ENCODE data around the gene ABL2.
A peak's percentile ranks its signal among the peaks of the same experiment; 100 is the strongest.
"Not testable (repeated sequence)": the region's sequence is repeated elsewhere in the genome, so short reads cannot be mapped to it uniquely, and the experiment has no call there.

The ABL2 gene

DNA sequence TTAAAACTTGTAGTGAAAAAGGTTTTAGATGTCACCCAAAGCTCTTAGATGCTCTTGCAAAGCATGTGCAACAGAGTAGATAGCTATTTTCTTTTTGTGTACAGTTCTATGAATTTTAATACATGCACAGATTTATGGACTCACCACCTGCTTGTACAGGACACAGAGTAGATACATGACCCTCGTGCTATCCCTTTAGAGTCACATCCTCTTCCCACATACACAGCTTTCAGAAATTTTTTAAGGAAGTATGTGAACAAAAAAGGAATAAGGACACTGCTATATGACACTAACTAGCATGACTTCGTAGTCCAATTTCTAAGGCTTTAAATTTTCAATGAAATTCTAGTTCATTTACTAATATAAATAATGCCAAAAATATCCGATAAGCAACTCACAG lies 60.9 kb downstream of the ABL2 start:
- no peak for DNase-seq

GRCh38 chr1:179167955-179168354 lies 61.5 kb downstream of the ABL2 start:
- DNase-seq = no peak

- DNase-seq = no peak
These were observed 62.1 kb downstream of the ABL2 start for GRCh38 chr1:179167418-179167777.

DNA sequence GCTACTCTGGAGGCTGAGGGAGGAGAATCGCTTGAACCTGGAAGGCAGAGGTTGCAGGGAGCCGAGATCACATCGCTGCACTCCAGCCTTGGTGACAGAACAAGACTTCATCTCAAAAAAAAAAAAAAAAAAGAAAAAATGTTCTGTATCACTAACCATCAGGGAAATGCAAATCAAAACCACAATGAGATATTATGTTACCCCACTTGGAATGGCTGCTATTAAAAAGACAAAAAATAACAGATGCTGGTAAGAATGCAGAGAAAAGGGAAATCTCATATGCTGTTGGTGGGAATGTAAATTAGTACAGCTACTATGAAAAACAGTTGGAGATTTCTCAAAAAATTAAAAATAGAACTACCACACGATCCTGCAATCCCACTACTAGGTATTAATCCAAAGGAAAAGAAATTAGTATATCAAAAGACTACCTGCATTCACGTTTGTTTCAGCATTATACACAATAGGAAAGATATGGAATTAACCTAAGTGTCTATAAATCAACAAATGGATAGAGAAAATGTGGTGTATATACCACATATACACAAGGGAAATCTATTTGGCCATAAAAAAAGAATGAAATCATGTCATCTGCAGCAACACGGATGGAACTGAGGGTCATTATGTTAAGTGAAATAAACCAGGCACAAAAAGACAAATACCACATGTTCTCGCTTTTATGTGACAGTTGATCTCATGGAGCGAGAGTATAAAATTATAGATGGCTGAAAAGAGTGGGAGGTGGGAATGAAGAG lies 62.6 kb downstream of the ABL2 start:
- DNase-seq = no peak

- no peak for DNase-seq
These were observed 65.0 kb downstream of the ABL2 start for GRCh38 chr1:179164494-179164893.

DNA sequence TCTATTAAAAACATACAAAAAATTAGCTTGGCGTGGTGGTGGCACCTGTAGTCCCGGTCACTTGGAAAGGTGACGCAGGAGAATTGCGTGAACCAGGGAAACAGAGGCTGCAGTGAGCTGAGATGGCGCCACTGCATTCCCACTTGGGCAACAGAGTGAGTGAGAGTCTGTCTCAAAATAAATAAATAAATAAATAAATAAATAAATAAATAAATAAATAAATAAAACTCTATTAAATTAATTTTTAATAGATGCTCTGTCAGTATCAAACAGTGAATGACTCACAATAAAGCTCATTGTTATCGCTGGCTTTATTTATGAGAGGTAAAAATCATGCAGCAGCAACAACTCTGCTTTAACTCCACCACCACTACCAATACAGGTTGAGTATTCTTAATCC lies 72.8 kb downstream of the ABL2 start:
- DNase-seq = no peak

- no peak for DNase-seq
These were observed 73.5 kb downstream of the ABL2 start for GRCh38 chr1:179156026-179156425.

- no peak for DNase-seq
These were observed 73.9 kb downstream of the ABL2 start for GRCh38 chr1:179155615-179156014.

DNA sequence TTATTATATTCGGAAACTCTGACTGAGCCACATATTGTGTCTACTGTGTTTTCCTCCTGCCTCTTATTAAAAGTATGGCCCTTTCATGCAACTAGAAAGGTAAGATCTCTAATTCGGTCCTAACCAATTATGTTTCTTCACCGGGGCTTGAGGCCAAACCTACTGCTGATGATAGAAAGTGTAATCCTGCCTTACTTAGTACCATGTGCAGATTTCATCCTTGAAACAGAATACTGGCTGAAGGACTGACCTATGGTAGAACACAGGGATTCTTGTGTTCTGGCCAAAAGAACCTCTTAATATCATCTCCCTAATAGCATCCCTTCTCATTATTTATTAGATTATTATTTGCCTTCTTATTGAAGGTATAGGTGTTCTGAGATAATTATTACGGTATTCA lies 75.0 kb downstream of the ABL2 start:
- no peak for DNase-seq

DNA sequence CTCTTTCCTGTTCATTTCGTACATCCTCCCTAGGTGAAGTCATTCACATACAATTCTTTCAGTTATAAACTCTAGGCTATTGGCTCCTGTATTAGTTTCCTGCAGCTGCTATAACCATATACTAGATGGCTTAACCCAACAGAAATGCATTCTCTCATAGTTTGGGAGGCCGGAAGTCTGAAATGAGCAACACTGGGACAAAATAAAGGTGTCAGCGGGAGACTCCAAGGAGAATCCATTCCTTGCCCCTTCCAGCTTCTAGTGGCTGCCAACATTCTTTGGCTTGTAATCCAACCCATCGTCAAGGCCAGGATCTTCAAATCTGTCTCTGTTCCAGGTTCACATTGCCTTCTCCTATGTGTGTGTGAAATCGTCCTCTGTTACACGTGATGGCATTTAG lies 76.3 kb downstream of the ABL2 start:
- no peak for DNase-seq

DNA sequence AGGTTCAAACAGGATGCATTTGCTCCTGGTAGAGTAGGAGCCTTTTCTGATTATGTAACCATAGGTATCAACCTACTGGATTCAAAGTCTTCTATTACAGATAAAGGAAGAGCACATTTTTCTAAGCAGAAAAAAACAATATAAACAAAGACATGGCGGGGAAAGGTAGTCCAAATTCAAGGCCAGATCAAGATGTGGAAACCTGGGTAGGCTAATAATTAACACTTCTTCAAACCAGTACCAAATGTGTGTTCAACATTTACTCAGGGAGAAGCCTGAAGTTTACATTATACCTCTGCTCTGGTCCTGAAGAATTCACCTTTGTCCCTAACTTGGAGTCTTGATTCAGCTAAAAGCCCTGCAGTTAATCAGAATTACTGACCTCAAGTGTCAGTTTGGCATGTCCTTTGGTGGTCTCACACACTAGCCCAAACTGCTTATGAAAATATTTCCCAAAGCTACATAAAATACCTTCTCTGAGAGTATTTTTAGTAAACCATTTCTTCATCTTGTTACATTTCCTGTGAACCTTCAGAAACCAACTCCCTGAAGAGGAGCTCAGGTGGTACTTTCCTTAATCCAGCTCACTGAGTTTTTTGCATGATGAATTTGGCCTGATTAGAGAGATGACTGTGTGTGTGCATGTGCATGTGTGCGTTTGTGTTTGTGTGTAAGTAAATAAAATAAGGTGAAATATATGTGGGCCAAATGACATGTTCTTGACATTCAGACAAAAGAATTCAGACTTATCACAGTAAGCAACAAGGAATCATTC lies 77.4 kb downstream of the ABL2 start:
- DNase-seq = no peak

DNA sequence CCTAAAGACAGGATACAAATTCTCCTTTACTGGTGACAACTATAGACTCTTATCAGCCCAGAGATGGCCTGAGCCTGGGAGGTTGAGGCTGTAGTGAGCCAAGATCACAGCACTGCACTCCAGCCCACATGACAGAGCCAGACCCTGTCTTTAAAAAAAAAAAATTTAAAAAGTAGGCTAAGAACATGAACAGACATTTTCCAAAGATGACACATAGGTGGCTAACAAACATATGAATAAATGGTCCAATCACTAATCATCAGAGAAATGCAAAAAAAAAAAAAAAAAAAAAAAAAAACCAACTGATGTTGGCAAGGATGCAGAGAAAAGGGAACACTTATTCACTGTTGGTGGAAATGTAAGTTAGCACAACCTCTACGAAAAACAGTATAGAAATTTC lies 82.6 kb downstream of the ABL2 start:
- DNase-seq = no peak

- DNase-seq = no peak
These were observed 83.0 kb downstream of the ABL2 start for GRCh38 chr1:179146476-179146875.

GRCh38 chr1:179145521-179145920 lies 84.0 kb downstream of the ABL2 start:
- DNase-seq = no peak

DNA sequence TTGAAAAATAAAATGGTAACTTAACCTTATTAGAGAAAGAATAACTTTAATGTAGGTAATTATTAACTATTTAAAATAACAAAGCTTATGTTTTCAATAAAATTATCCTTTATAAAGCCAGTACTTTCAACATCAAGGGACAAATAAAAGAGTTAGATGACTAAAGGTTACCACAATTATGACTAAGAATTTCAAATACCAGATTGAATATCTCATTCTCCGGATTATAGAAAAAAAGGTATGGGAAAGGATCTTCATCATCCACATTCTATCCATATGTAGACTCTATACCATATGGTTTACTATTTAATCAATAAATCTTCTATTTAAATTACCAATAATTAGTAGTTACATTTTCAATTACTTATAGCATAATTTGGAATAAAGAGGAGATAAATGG lies 84.9 kb downstream of the ABL2 start:
- DNase-seq = no peak

DNA sequence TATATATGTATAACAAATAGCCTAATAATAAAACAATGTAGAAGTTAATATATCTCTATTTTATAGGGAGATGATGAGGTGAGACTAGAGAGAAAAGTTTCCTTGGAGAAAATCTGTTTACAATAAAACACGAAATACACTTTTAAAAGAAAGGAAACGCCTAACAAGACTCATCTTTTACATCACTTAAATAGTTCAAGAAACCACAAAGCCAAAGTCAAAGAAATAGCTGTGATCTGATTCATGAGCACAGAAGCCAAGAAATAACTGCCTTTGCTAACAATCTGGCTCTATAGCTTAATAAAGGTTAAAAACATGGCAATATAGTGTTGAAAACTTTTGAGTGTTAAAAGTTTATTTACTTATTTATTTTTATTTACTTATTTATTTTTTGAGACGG lies 86.2 kb downstream of the ABL2 start:
- no peak for DNase-seq

GRCh38 chr1:179142889-179143299 lies 86.6 kb downstream of the ABL2 start:
- no peak for DNase-seq

DNA sequence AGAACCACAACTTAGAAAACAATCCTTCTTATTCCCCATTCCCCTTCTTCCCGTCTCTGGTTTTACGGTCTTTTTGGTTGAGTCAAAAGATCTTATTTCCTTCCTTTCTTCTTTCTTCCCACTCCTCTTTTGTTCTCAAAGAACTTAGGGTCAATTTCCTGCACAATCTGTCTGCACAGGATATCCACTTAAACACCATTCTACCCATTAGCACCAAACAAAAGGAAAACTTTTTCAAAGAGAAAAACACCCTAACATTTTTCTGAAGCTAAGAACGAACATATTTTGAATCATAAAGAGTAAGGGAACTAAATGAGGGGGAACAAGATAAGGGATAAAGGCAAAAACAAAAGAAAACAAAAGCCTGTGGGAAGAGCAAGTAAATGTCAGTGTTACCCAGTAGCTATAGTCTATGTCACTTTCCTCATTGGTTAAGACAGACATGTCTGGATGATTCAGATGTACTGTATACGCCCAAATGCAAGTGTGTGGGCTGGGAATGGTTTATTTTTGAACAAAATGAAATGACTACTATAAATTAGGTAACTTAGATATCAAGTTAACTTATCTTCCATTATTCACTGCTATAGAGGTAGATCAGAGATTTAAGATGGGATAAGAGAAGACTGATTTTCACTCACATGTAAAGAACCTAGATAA lies 87.8 kb downstream of the ABL2 start:
- DNase-seq = no peak

GRCh38 chr1:179138755-179139154 lies 90.7 kb downstream of the ABL2 start:
- DNase-seq = not testable (repeated sequence)

GRCh38 chr1:179137617-179138255 lies 91.7 kb downstream of the ABL2 start:
- no peak for DNase-seq

DNA sequence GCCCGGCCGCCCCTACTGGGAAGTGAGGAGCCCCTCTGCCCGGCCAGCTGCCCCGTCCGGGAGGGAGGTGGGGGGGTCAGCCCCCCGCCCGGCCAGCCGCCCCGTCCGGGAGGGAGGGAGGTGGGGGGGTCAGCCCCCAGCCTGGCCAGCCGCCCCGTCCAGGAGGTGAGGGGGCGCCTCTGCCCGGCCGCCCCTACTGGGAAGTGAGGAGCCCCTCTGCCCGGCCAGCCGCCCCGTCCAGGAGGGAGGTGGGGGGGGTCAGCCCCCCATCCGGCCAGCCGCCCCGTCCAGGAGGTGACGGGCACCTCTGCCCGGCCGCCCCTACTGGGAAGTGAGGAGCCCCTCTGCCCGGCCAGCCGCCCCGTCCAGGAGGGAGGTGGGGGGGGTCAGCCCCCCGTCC lies 93.8 kb downstream of the ABL2 start:
- DNase-seq = not testable (repeated sequence)

DNA sequence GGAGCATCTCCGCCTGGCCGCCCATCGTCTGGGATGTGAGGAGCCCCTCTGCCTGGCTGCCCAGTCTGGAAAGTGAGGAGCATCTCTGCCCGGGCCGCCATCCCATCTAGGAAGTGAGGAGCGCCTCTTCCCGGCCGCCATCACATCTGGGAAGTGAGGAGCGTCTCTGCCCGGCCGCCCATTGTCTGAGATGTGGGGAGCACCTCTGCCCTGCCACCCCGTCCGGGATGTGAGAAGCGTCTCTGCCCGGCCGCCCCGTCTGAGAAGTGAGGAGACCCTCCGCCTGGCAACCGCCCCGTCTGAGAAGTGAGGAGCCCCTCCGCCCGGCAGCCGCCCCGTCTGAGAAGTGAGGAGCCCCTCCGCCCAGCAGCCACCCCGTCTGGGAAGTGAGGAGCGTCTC lies 94.3 kb downstream of the ABL2 start:
- not testable (repeated sequence) for DNase-seq

DNA sequence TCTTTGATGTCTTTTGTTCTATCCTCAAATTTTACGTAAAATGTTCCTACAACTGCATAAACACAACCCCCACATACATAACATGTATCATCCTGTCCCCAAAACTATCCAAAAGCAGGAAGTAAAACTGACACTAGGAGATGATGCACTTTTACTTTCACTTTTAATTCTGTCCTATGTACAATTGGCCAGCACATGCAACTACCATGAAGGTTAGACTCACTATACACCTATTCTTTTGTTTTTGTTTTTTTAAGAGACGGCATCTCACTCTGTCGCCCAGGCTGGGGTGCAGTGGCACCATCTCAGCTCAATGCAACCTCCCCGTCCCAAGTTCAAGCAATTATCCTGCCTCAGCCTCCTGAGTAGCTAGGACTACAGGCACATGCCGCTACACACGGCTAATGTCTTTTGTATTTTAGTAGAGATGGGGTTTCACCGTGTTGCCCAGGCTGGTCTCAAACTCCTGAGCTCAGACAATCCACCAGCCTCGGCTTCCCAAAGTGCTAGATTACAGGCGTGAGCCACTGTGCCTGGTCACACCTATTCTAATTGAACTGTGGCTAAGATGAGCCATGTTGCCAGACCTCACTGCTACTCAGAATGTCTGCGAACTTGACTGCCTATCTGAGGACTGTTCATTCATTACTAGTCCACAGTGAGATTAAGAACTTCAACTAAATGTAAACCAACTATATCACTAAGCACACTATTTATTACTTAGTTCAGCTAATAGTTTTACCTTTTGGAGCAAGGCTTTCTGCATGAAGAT lies 99.6 kb downstream of the ABL2 start:
- peak in 2 of 5 donors; percentile 5 to 79 for DNase-seq
